GM10248 (cell line): ENCODE data around the gene EFNA3.

Experiments
- CTCF ChIA-PET: fragments of 300-600 bp; sonication (Branson Sonifier 250); formaldehyde crosslinking; extraction: SDS; loops from one replicate; lab custom pipeline; 2021; ENCODE audit warnings: antibody characterized with exemption; lab: Yijun Ruan, JAX
- POLR2A ChIA-PET: fragments of 350-650 bp; sonication (Branson Sonifier 250); formaldehyde crosslinking; extraction: SDS; loops from one replicate; lab custom pipeline; 2020; ENCODE audit warnings: antibody characterized with exemption; lab: Yijun Ruan, JAX
- DNase-seq: peaks from one replicate; pipeline ENCODE4 v3.0.0; 2012; ENCODE audit errors: extremely low spot score
- CTCF ChIP-seq: IDR thresholded peaks from 2 replicates; pipeline ENCODE4 v1.5.1; 2012; ENCODE audit warnings: mild to moderate bottlenecking, low read depth; ENCODE audit errors: extremely low read depth, missing control alignments, control extremely low read depth

EFNA3 gene

GRCh38 chr1:155070721-155071569, 7.7 kb upstream of the EFNA3 start:
- POLR2A ChIA-PET: no interaction called here
- CTCF ChIA-PET: interaction anchor here (0.7 to 5.6 kb wide), 9 partner anchors 9 to 102 kb away, joined by 3 to 48 read pairs (median 5); partner anchors contain the start of genes ADAM15, EFNA3 and KRTCAP2
- TF ChIP-seq CTCF: peak; percentile 26
- DNase-seq: peak; percentile 81

GRCh38 chr1:155071701-155072100, 6.9 kb upstream of the EFNA3 start:
- ChIA-PET POLR2A (no interaction called here), CTCF (interaction anchor here (2.5 to 8.4 kb wide), 3 partner anchors 7 to 21 kb away, joined by 11 to 96 read pairs (median 48); partner anchors contain the start of genes ADAM15 and EFNA4)
- no peak for DNase-seq

GRCh38 chr1:155072531-155073289, 5.9 kb upstream of the EFNA3 start:
- POLR2A ChIA-PET: no interaction called here
- CTCF ChIA-PET: interaction anchor here (0.7 to 8.4 kb wide), 5 partner anchors 8 to 100 kb away, joined by 3 to 96 read pairs (median 4); partner anchors contain the start of genes EFNA4 and KRTCAP2
- no peak for TF ChIP-seq CTCF
- DNase-seq: no peak

More at GRCh38 chr1:155071701-155072100, 6.9 kb upstream of the EFNA3 start:
- no peak for TF ChIP-seq CTCF

GRCh38 chr1:155073377-155074242, 5.0 kb upstream of the EFNA3 start:
- ChIA-PET POLR2A (no interaction called here), CTCF (interaction anchor here (0.8 to 8.4 kb wide), 6 partner anchors 9 to 19 kb away, joined by 3 to 96 read pairs (median 25); partner anchors contain the start of gene EFNA4)
- no peak for DNase-seq
- TF ChIP-seq CTCF: no peak

- ChIA-PET CTCF (interaction anchor here (1.3 to 8.4 kb wide), 11 partner anchors 9 to 516 kb away, joined by 3 to 96 read pairs (median 5); partner anchors contain the start of genes EFNA4, KRTCAP2 and PMVK), POLR2A (no interaction called here)
- no peak for DNase-seq
- TF ChIP-seq CTCF: no peak
Measured at GRCh38 chr1:155075535-155075934, 3.1 kb upstream of the EFNA3 start.
